Stimulated activated CD8-positive, alpha-beta memory T cell treated with anti-CD3 and anti-CD28 coated beads, Interleukin-12 subunit alpha, Interleukin-12 subunit beta, amount 100 ng/mL, for 24 hours (primary cell): ENCODE measurements around the gene UGT3A1.
"Not testable (repeated sequence)": the region's sequence is repeated elsewhere in the genome, so short reads cannot be mapped to it uniquely, and the experiment has no call there.

Experiments
- DNase-seq: peaks from one replicate; pipeline ENCODE4 v3.0.0-alpha.2; 2020; ENCODE audit errors: extremely low read depth

The UGT3A1 gene

GRCh38 chr5:35990520-35990919, 670 bp downstream of the UGT3A1 start:
- no peak for DNase-seq

GRCh38 chr5:35988529-35988928, 2.7 kb downstream of the UGT3A1 start:
- no peak for DNase-seq

- no peak for DNase-seq
These were observed 3.4 kb downstream of the UGT3A1 start for GRCh38 chr5:35987776-35988175.

GRCh38 chr5:35979715-35980114, 11.5 kb downstream of the UGT3A1 start:
- DNase-seq, result no peak

GRCh38 chr5:35976859-35977258, 14.3 kb downstream of the UGT3A1 start:
- DNase-seq, result not testable (repeated sequence)

GRCh38 chr5:35974570-35974969, 16.6 kb downstream of the UGT3A1 start:
- DNase-seq, result no peak

- DNase-seq, result no peak
These were observed 19.3 kb downstream of the UGT3A1 start for GRCh38 chr5:35971878-35972210.

GRCh38 chr5:35971186-35971877, 19.9 kb downstream of the UGT3A1 start:
- DNase-seq, result no peak

DNA sequence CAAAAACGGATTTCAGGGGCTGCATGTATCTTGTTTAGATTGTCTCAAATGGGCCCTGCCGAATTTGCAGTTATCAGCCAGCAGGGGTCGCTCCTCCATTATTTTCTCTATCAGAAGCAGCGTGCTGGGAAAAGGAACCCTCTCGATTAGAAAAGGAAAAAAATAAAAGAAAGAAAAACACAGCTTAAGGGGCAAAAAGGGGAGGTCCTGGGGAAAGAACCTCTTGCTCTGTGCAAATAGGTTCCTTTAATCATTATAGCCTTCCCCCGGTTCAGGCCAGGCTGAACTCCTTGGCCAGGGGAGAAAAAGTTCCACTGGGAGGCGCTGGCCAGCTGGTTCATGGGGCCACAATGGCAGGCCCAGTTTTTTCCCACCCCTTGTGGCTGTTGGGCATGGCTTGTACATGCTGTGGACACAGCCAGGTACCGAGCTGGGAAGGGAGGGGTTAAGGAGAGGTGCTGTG, 27.8 kb downstream of the UGT3A1 start:
- no peak for DNase-seq

- DNase-seq, result no peak
These were observed 30.9 kb downstream of the UGT3A1 start for GRCh38 chr5:35960328-35960727.

DNA sequence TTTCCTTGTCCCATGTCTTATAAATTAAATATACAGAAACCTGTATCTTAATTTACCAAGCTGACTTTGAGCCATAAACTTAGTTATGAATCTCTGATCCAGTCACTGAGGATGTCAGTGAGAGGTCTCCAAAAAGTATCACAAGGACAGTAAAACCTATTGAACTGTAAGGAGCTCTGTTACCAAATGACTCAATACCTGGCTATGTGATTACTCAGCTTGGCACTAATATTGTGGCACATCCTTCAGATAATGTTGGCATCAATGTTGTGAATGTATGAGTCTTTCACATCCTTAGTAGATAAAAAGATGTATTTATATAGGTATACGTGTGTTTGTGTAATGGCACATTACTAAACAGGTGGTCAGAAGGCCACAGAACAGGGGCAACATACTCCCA, 34.8 kb downstream of the UGT3A1 start:
- DNase-seq, result no peak

GRCh38 chr5:35954175-35954574, 37.0 kb downstream of the UGT3A1 start:
- DNase-seq, result no peak

- DNase-seq, result no peak
These were observed 44.1 kb downstream of the UGT3A1 start for GRCh38 chr5:35947085-35947484.

GRCh38 chr5:35939639-35940038, 51.6 kb downstream of the UGT3A1 start:
- DNase-seq, result no peak

DNA sequence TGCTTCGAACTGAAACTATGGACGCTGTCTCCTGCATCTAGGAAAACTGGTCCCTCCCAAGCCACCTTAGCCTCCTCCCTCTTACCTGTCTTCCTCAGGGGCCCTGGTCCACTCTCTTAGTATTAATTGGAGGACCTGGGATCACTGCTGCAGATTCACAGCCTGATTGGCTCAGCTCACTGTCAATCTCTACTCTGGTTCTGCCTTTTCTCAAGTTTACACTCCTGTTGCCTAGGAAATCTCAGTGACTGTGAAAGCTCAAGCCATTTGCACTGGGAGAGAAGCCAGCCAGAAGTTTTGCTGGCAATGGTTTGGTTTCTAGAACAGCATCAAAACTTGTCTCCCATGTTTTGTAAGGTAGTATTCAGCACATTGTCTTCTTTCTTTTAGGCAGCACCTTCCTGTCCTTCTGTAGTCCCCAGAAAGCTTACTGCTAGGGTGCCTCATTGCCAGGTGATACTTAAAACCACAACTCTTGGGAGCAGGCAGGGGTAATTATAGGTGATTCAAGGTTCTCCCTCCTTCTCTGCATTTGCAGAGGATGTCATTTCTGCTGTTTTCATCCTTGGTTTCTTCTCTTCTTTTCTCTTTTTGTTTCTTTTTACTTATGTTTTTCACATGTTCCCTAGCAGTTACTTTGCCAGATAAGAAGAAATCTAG, 52.5 kb downstream of the UGT3A1 start, which contains the start of gene CAPSL:
Gene CAPSL, minus strand, starts transcription at position 55 of the 660 bp plus-strand sequence. CDS start 17,502 bp downstream, outside the sequence.
- DNase-seq, result no peak

DNA sequence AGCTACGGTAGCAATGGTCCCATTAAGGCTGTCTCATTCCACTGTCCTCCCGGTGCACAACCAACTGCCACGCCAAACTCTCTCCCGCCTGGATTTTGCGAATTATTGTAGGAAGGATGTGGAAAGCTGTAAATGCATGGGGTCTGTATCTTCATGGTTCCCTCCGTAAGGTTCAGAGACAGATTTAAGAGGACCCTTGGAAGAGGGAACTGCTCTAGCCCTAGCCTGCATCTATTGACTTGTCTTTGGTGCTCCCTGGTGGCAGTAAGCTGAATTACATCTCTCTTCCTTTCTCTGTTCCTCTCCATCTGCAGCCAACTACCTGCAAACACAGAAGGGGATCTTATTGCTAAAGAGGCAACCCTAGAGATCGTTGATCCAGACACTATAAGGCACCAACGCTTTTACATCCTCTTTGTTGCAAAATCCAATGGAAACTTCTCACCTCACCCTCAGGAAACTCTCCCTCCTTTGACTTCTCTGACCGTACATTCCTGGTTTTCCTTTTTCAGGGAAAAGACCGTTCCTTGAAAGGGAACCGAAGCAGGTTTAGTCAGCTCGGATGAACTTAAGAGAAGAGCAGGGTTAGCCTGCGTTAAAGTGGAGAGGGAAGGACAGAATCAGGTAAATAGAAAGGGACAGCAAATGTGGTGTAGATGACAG, 64.7 kb downstream of the UGT3A1 start:
- DNase-seq, result no peak

GRCh38 chr5:35924950-35925722, 66.1 kb downstream of the UGT3A1 start:
- peak; percentile 61 for DNase-seq

- DNase-seq, result no peak
These were observed 66.9 kb downstream of the UGT3A1 start for GRCh38 chr5:35924122-35924949.

DNA sequence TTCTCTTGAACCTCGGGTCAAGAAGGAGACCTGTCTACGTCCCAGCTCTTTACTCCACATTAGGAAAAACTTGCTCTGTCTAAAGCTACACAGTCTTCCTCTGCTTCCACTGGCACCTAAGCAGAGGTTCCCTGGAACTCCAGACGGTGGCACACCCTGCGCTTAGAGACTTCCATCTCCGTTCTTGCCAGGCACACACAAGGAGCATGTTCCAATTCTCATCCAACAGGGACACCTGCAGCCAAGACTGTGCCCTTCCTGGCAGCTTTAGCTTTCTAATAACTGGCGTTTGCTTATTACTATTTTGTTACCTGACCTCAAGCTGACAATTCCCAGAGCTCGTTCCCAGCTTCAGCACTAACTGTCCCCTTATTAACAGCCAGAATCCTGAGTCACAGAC, 68.7 kb downstream of the UGT3A1 start:
- DNase-seq, result no peak

DNA sequence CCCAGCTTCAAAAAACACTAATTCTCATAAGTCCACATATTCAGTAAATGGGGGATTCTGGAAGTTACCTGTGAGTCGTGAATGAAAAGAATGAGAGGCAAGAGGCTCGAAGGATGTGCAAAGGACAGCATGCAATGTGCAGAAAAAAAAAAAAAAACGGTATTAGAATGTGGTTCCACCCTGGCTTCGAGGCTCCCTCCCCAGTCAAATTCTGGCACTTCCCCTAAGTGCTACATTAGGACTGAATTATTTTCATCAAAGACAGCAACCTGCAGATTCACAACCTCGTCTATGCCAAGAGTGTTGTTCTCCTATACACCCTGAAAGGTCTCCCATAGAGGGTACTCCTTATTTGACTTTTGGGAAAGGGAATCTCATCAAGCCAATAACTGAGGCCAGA, 69.3 kb downstream of the UGT3A1 start:
- DNase-seq, result no peak

- no peak for DNase-seq
These were observed 70.3 kb downstream of the UGT3A1 start for GRCh38 chr5:35920890-35921289.
